ENCODE measurements around the gene COG1.

DNA sequence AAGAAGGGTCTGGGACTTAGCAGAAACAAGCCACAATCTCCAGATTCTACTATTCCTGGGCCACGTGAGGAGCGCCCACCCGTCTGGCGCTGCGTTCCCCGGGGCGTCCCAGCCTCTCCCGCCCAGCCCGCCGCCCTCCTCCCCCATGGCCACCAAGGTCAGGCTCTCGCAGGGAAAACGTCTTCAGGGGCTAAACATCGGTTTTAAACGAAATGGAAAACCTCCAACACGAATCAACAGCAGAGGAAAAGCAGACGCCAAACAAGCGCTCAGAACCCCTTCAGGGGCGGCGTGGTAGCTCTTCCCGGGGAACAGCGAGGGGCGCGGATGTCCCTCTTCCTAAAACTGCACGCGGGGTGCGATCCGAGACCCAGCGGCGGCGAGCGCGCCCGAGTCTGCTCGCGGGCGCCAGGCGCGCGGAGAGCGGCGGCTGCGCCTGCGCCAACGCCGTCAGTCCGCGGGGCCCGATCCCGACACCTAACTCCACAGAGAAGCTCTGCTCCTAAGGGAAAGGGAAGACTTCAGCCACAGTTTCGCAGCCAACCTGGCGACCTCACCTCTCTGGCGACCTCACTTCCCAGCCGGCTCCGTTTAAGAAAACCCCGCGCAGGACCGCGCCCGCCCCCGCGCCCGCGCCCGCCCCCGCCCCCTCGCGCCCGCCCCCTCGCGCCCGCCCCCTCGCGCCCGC lies 505 bp upstream of the COG1 start:
- TF ChIP-seq, protein P1, sequence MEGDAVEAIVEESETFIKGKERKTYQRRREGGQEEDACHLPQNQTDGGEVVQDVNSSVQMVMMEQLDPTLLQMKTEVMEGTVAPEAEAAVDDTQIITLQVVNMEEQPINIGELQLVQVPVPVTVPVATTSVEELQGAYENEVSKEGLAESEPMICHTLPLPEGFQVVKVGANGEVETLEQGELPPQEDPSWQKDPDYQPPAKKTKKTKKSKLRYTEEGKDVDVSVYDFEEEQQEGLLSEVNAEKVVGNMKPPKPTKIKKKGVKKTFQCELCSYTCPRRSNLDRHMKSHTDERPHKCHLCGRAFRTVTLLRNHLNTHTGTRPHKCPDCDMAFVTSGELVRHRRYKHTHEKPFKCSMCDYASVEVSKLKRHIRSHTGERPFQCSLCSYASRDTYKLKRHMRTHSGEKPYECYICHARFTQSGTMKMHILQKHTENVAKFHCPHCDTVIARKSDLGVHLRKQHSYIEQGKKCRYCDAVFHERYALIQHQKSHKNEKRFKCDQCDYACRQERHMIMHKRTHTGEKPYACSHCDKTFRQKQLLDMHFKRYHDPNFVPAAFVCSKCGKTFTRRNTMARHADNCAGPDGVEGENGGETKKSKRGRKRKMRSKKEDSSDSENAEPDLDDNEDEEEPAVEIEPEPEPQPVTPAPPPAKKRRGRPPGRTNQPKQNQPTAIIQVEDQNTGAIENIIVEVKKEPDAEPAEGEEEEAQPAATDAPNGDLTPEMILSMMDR (IDR thresholded peaks at IDR 0.05; ENCODE audit: low read length) = no peak
- TF ChIP-seq EZH2phosphoT487 (IDR thresholded peaks at IDR 0.05; ENCODE audit: low read length) (no peak), EZH2 (optimal IDR thresholded peaks at IDR 0.05; ENCODE audit: low read depth, low read length) (no peak)
